Gastrocnemius medialis (tissue), 4 donors: ENCODE data around the gene AGTRAP. TPM values are rescaled to one million over a fixed set of nuclear protein-coding genes. Genes with fewer than 3 reads are reported as not detected.

Source experiments
- ATAC-seq, 2 donors: fragments of 150-250 bp; one replicate each; pipeline ENCODE4 v1.9.1; 2016
- DNase-seq, 2 donors: peaks; one replicate each; pipeline ENCODE4 v3.0.0-alpha.2; 2019
- H3K27ac ChIP-seq, 4 donors: fragments of 200-600 bp; sonication (generic); 1 replicate in 1 of 4; 2 replicates in 3 of 4; pipeline ENCODE4 v1.5.1; 2016 to 2018; ENCODE audit warnings: mild to moderate bottlenecking in 2 of 4, moderate library complexity in 1 of 4
- H3K27me3 ChIP-seq, 3 donors: fragments of 200-600 bp; sonication (generic) in 2 of 3; 1 replicate in 1 of 3; 2 replicates in 2 of 3; pipeline versions ENCODE4 v1.5.1 to v1.6.0; 2016 to 2019; ENCODE audit warnings: mild to moderate bottlenecking in 1 of 3, moderate library complexity in 1 of 3
- H3K36me3 ChIP-seq, 2 donors: fragments of 200-600 bp; sonication (generic) in 1 of 2; one replicate each; pipeline ENCODE4 v1.5.1; 2017 to 2018
- H3K4me1 ChIP-seq, 2 donors: fragments of 200-600 bp; sonication (generic) in 1 of 2; one replicate each; pipeline ENCODE4 v1.5.1; 2016 to 2017; ENCODE audit warnings: mild to moderate bottlenecking in 2 of 2
- H3K4me3 ChIP-seq, 4 donors: fragments of 200-600 bp; sonication (generic) in 3 of 4; 1 replicate in 1 of 4; 2 replicates in 3 of 4; pipeline ENCODE4 v1.5.1; 2016 to 2019; ENCODE audit warnings: mild to moderate bottlenecking in 2 of 4
- H3K9me3 ChIP-seq, 3 donors: fragments of 200-600 bp; sonication (generic) in 2 of 3; 1 replicate in 1 of 3; 2 replicates in 2 of 3; pipeline ENCODE4 v1.5.1; 2016 to 2019
- CTCF ChIP-seq, 5 experiments: fragments of 450-650 bp in 3 of 5; fragments of 200-600 bp in 2 of 5; sonication (generic) in 2 of 5; IDR thresholded peaks in 4 of 5; conservative IDR thresholded peaks in 1 of 5; 1 replicate in 4 of 5; 2 replicates in 1 of 5; pipeline ENCODE4 v1.5.1; 2016 to 2019; ENCODE audit warnings: antibody characterized with exemption in 5 of 5, mild to moderate bottlenecking in 3 of 5, moderate library complexity in 3 of 5
- POLR2A ChIP-seq, 2 donors: fragments of 450-650 bp; IDR thresholded peaks; one replicate each; pipeline ENCODE4 v1.6.1; 2017; ENCODE audit warnings: antibody characterized with exemption in 2 of 2, mild to moderate bottlenecking in 2 of 2, moderate library complexity in 2 of 2
- in situ Hi-C, 4 donors: fragments of 200-750 bp; cut with MboI; loops; one replicate each; pipeline versions ENCODE4 v1.15.0 to v1.8.0; 2017; ENCODE audit warnings: low sequenced_read_pairs in 4 of 4
- intact Hi-C: fragments of 100-400 bp; cut with DNase I; formaldehyde crosslinking; loops from one replicate; pipeline ENCODE4 v1.15.1; 2023; ENCODE audit warnings: low total_unique reads
- total RNA-seq, 4 donors: library from RNA; depleted of rRNA; stranded (reverse); fragments of >200 nt; gene quantifications; one replicate each; pipeline versions ENCODE4 v1.1.0 to v1.2.3, GENCODE V29; 2016

Gene AGTRAP
- total RNA-seq, 4 donors from 2014 or later = 37.8 to 144 (median 103) TPM

GRCh38 chr1:11736746-11737639 is 1.1 kb downstream of the AGTRAP start:
- Histone ChIP-seq H3K9me3 (no peaks in the 10 kb centered on the region), H3K4me3 (peak overlapping the region; percentile 86 to 97 (median 92)), H3K4me1 (peaks cover 25 to 30% of the 10 kb centered on the region in 2 donors), H3K36me3 (no peaks in the 10 kb centered on the region), H3K27me3 (no peaks in the 10 kb centered on the region), H3K27ac (peak overlapping the region; percentile 90 to 98 (median 94))
- intact Hi-C loops = loop anchor here (1.0 to 5.0 kb wide), 5 partner anchors 50 to 725 kb away; partner anchors contain the start of genes CLCN6 and TARDBP
- peak; percentile 69 to 83 for ATAC-seq
- in situ Hi-C loops = loop anchor here in 1 of 4 donors (10.0 kb wide), 1 partner anchor 48 kb away; no protein-coding TSS in a partner anchor
- DNase-seq = peak; percentile 36 to 77
- TF ChIP-seq POLR2A (IDR thresholded peaks at IDR 0.05) (peak; percentile 52 to 66), CTCF (IDR thresholded peaks at IDR 0.05 in 4 of 5, conservative IDR thresholded peaks at IDR 0.05 in 1 of 5) (no peak)

GRCh38 chr1:11738096-11738495 is 2.2 kb downstream of the AGTRAP start:
- TF ChIP-seq POLR2A (IDR thresholded peaks at IDR 0.05) = no peak
- TF ChIP-seq CTCF (IDR thresholded peaks at IDR 0.05 in 4 of 5, conservative IDR thresholded peaks at IDR 0.05 in 1 of 5) = no peak
- Histone ChIP-seq H3K4me1 (peaks cover 20 to 23% of the 10 kb centered on the region in 2 donors), H3K36me3 (no peaks in the 10 kb centered on the region), H3K27me3 (no peaks in the 10 kb centered on the region), H3K9me3 (no peaks in the 10 kb centered on the region), H3K4me3 (no peak overlapping the region), H3K27ac (peak overlapping the region; percentile 90 to 98 (median 94))
- DNase-seq = no peak
- intact Hi-C loops (loop anchor here (5.0 kb wide), 3 partner anchors 149 to 726 kb away; partner anchors contain the start of gene TARDBP), in situ Hi-C loops (loop anchor here in 1 of 4 donors (10.0 kb wide), 1 partner anchor 47 kb away; no protein-coding TSS in a partner anchor)
- no peak for ATAC-seq

- Histone ChIP-seq H3K27ac (peak overlapping the region in 2 of 4 donors; percentile 90 to 98), H3K9me3 (no peaks in the 10 kb centered on the region), H3K27me3 (no peaks in the 10 kb centered on the region), H3K4me1 (peaks cover 20 to 23% of the 10 kb centered on the region in 2 donors), H3K36me3 (no peaks in the 10 kb centered on the region), H3K4me3 (no peak overlapping the region)
- in situ Hi-C loops = loop anchor here in 1 of 4 donors (10.0 kb wide), 1 partner anchor 46 kb away; no protein-coding TSS in a partner anchor
- ATAC-seq (no peak), DNase-seq (no peak)
- intact Hi-C loops = loop anchor here (5.0 kb wide), 3 partner anchors 149 to 726 kb away; partner anchors contain the start of gene TARDBP
- TF ChIP-seq CTCF (IDR thresholded peaks at IDR 0.05 in 4 of 5, conservative IDR thresholded peaks at IDR 0.05 in 1 of 5) (no peak), POLR2A (IDR thresholded peaks at IDR 0.05) (no peak)
These were observed 2.8 kb downstream of the AGTRAP start for GRCh38 chr1:11738783-11739182.

GRCh38 chr1:11740258-11741192 is 4.6 kb downstream of the AGTRAP start:
- in situ Hi-C loops (no loop called here), intact Hi-C loops (no loop called here)
- TF ChIP-seq POLR2A (IDR thresholded peaks at IDR 0.05) (no peak), CTCF (IDR thresholded peaks at IDR 0.05 in 4 of 5, conservative IDR thresholded peaks at IDR 0.05 in 1 of 5) (no peak)
- no peaks in the 10 kb centered on the region for H3K9me3 ChIP-seq
- H3K4me1 ChIP-seq = peaks cover 16 to 20% of the 10 kb centered on the region in 2 donors
- H3K36me3 ChIP-seq = peaks cover 0 to 2% of the 10 kb centered on the region in 2 donors
- no peak for DNase-seq
- ATAC-seq = no peak
- H3K27me3 ChIP-seq = no peaks in the 10 kb centered on the region
- H3K27ac ChIP-seq = no peak overlapping the region
- no peak overlapping the region for H3K4me3 ChIP-seq
